GM18519 (cell line): Measurements from ENCODE around the gene CYP2C9.
"Not testable (repeated sequence)": the region's sequence is repeated elsewhere in the genome, so short reads cannot be mapped to it uniquely, and the experiment has no call there.

Experiments used
- ATAC-seq: cut with Tn5 transposase; IDR thresholded peaks from one replicate; pipeline ENCODE4 v1.9.1; 2021; ENCODE audit warnings: mild to moderate bottlenecking, moderate library complexity; ENCODE audit not compliant: unreplicated experiment, low FRiP score

The CYP2C9 gene

GRCh38 chr10:94938383-94938782 is at the start of gene CYP2C9:
TSS of gene CYP2C9 (plus strand) at chr10:94938658. CDS start at chr10:94938683, 25 bp downstream.
- no peak for ATAC-seq

DNA sequence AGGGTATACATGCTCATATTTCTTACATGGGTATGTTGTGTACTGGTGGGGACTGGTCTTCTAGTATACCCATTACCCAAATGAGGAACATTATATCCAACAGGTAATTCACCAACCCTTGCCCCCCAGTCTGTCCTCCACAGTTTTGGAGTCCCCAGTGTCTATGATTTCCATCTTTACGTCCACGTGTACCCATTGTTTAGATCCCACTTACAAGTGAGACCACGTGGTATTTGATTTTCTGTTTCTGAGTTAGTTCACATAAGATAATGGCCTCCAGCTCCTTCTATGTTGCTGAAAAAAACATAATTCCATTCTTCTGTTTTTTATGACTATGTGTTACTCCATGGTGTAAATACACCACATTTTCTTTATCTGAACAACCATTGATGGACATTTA is 49.3 kb upstream of the CYP2C9 start:
- ATAC-seq: no peak

DNA sequence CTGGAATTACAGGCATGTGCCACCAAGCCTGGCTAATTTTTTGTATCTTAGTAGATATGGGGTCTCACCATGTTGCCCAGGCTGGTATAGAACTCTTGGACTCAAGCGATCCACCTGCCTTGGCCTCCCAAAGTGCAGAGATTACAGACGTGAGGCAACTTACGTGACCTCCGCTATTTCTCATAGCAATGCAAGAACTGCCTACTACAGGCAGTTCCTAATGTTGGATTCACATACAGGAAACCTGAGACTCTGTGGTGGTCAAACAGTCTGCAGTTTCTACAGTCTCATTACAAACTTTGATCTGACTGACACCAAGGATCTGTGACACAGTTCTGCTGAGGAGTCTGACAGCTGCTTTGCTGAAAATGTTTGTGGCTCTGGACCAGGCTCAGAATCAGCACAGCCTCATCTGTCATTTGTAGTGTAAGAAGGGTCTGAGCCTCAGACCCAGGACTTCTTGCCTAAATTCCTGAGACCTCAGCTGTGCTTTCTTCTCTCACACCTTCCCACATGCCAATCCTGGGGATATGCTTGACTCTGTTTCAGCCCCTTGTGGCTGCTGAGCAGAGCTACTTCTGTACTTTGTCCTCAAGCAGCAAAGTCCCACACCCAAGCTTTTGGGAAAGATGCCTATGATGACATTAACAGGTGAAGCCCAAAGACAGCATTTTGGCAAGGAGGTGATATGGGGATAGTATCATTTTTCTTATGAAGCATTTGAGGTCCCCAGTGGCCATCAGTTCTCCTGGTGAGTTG is 48.0 kb upstream of the CYP2C9 start:
- ATAC-seq: no peak

- not testable (repeated sequence) for ATAC-seq
These were observed 40.0 kb upstream of the CYP2C9 start for GRCh38 chr10:94898414-94898813.

DNA sequence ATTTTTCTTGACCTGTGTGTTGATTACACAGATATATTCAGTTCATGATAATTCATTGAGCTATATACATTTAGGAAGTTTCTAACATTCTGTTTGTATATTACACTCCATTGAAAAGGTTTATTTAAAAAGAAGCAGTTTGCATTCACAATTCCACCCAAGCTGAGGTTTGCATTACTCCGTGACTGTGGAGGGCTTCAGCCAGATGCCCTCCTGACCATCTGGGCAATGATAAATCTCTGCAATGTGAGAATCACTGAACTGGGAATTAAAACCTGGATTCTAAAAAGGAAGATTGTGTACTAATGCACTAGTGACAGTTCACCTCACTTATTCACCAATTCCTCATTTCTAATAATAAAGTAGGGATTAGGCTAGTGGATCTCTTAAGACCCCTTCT is 36.4 kb upstream of the CYP2C9 start:
- no peak for ATAC-seq

DNA sequence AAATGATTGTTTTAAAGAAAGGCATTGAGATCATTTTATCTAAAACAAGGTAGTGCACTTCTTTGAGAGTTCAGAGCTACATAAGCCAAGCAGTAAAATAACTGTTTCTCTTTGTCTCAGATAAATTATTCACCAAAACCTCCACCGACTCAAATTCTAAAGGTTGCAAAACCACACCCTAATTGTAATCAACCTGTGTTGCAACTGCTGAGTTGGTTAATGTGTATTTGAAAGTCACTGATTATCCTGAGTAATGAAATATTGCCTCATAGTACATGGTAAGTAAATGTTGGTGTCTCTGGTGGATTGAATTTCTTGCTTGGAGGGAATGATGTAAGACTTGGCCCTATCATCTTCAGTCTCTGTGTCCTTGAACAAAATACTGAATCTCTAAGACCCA is 35.9 kb upstream of the CYP2C9 start:
- ATAC-seq: no peak

GRCh38 chr10:94904506-94905148 is 33.8 kb upstream of the CYP2C9 start:
- not testable (repeated sequence) for ATAC-seq

DNA sequence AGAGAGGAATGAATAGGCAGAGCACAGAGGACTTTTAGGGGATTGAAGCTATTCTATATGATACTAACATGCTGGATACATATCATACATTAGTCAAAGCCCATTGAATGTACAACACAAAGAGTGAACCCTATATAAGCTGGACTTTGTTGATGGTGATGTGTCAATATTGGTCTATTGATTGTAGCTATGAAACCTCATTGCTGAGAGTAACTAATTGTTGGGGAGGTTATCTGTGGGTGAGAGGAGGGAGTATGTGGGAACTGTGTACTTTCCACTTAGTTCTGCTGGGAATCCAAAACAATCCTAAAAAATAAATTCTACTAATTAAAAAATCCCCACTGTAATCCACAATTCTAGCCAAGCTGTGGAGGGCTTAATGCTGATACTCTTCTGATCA is 22.0 kb upstream of the CYP2C9 start:
- ATAC-seq: no peak

DNA sequence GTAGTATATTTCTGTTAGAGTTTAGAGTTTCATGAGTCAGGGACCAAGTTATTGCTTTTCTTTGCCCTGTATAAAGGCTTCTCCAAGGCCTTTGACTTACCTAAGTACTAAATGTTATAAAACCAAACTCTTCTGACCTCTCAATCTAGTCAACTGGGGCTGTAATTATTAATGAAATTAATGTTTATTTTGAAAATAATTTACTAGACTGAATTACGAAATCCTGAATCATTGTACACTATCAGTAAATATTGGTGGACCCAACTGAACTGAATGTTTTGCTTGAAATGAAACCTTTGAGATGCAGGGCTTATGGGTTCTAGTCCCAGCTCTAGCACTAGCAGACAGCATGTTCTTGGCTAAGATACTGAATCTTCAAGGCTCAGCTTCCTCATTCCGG is 1.7 kb upstream of the CYP2C9 start:
- ATAC-seq: no peak

DNA sequence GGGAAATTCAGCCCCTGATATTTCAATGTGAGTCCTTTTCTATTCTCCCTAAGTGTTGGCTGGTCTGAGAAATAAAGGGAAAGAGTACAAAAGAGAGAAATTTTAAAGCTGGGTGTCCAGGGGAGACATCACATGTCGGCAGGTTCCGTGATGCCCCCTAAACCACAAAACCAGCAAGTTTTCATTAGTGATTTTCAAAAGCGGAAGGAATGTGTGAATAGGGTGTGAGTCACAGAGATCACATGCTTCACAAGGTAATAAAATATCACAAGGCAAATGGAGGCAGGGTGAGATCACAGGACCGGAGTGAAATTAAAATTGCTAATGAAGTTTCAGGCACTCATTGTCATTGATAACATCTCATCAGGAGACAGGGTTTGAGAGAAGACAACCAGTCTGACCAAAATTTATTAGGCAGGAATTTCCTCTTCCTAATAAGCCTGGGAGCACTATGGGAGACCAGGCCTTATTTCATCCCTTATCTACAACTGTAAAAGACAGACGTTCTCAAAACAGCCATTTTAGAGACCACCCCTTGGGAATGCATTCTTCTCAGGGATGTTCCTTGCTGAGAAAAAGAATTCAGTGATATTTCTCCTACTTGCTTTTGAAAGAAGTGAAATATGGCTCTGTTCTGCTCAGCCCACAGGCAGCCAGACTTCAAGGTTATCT is 5.1 kb downstream of the CYP2C9 start:
- ATAC-seq: not testable (repeated sequence)

- not testable (repeated sequence) for ATAC-seq
These were observed 7.7 kb downstream of the CYP2C9 start for GRCh38 chr10:94946181-94946580.

DNA sequence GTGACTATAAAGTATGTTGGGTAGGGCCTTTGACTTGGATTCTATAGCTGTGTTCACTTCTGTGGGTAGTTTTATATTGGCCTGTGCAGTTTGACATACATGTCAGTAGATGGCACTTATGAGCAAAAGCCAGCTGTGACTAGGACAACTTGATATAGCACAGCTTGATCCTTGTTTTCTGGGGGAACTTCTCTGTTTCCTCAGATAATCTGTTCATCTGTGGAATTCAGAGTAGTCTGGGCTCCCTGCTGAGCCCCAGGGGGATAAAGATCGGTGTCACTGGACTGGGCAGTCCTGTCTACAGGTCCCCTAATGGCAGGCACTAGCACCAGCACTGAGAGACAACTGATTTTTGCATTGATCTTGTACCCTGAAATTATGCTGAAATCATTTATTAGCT is 25.4 kb downstream of the CYP2C9 start:
- ATAC-seq: peak; percentile 79

- ATAC-seq: no peak
These were observed 45.1 kb downstream of the CYP2C9 start for GRCh38 chr10:94983555-94983954.

DNA sequence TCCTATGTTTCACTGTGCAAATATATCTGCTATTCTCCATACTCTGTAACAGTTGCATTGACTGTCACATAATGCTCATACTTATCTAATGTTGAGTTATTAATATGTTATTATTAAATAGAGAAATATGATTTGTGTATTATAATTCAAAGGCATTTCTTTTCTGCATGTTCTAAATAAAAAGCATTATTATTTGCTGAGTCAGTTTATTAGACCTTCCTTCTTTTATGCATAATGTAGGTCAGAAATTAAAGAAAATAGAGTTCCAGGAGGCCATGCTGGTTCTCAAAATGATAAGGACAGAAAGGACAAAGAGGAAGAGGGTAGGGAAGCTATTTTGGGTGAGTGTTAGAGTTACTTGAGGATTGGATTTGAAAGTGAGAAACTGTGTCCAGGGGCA is 50.7 kb downstream of the CYP2C9 start:
- ATAC-seq: no peak

DNA sequence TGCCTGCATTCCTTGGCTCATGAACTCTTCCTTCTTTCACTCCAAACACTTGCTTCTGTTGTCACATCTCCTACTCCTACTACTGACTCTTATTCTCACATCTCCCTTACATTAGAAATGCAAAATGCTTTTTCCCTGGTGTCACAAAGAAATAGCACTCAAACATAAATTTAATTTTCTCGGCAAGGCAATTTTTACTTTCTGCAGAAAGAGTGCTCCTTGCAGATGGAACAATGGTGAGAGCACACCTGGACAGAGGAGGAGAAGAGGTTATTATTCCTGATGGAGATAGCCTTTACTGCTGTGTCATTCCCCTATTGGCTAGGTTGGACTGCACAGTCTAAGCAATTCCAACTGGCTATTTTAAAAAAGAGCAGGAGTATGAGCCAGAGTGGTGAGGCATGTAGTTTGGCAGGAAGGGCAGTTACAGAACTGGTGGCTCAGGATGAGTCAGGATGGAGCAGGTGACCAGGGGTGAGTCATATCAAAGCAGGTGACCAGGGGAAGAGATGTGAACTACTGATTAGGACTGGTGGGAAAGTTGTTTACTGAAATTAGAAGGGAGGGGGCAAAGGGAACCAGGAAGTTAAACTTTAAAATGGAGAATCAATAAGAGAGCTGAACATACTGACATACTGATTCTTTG is 52.9 kb downstream of the CYP2C9 start:
- no peak for ATAC-seq

DNA sequence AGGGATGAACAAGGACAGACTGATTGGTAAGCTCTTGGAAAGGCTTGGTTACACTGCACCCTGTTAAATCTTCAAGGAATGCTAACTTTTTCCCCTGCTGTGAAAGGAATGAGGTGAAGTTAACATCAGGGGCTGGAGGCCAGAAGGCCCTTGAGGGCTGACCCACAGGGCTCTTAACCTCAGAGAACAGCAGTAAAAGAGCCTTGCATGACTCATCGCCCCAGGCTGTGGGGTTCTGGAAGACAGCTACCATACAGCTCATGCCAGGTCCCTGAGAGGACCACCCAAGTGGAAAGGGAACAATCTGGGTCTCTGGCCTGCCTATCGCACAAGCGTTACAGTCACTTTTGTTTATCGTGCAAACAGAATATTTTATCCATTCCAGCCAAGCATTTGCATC is 54.4 kb downstream of the CYP2C9 start:
- no peak for ATAC-seq

- no peak for ATAC-seq
These were observed 59.3 kb downstream of the CYP2C9 start for GRCh38 chr10:94997741-94998174.

GRCh38 chr10:95026461-95026860 is 88.0 kb downstream of the CYP2C9 start:
- no peak for ATAC-seq

DNA sequence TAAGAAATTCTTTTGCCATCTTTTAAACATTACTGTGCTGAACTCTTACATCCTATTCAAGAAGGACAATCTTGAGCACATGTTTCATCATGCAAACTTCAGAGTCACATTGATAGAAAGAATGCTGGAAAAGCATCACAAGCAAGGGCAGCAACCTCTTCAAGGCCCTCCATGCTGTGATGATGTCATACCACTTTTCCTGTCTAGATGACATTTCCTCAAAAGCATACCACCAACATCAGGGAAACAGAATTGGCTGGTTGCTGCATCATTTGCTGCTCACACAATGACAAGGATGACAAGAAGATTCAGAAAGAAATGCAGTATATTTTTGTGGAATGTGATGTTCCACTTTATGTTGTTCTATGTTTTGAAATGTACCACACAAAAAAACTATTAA is 93.2 kb downstream of the CYP2C9 start:
- ATAC-seq: no peak

GRCh38 chr10:95034401-95034800 is 95.9 kb downstream of the CYP2C9 start:
- no peak for ATAC-seq
